KOPT-K1 (cell line): ENCODE results near the gene PARD3.

Experiments
- H3K27ac ChIP-seq: fragments of 200-600 bp; sonication (generic); 2 replicates; pipeline ENCODE4 v1.5.1; 2016; ENCODE audit warnings: antibody characterized with exemption, mild to moderate bottlenecking, low read depth, low read length; ENCODE audit not compliant: poor library complexity, severe bottlenecking
- H3K36me3 ChIP-seq: fragments of 200-600 bp; sonication (generic); 2 replicates; pipeline ENCODE4 v1.5.1; 2017; ENCODE audit warnings: antibody characterized with exemption, mild to moderate bottlenecking, low read length, moderate library complexity; ENCODE audit not compliant: insufficient read depth
- H3K9me3 ChIP-seq: fragments of 200-600 bp; sonication (generic); 2 replicates; pipeline ENCODE4 v1.5.1; 2017; ENCODE audit warnings: antibody characterized with exemption, low read length, mild to moderate bottlenecking; ENCODE audit not compliant: insufficient read depth, poor library complexity, severe bottlenecking

Gene PARD3

GRCh38 chr10:34489973-34490745 lies 324.9 kb downstream of the PARD3 start:
- no peak overlapping the region for H3K27ac ChIP-seq
- H3K36me3 ChIP-seq: no peaks in the 10 kb centered on the region
- H3K9me3 ChIP-seq: no peaks in the 10 kb centered on the region

- Histone ChIP-seq H3K9me3 (no peaks in the 10 kb centered on the region), H3K27ac (no peak overlapping the region), H3K36me3 (no peaks in the 10 kb centered on the region)
Measured at GRCh38 chr10:34489411-34489810, 325.7 kb downstream of the PARD3 start.

GRCh38 chr10:34488476-34489130 lies 326.5 kb downstream of the PARD3 start:
- no peak overlapping the region for H3K27ac ChIP-seq
- H3K36me3 ChIP-seq: no peaks in the 10 kb centered on the region
- H3K9me3 ChIP-seq: no peaks in the 10 kb centered on the region

GRCh38 chr10:34486008-34486407 lies 329.1 kb downstream of the PARD3 start:
- H3K27ac ChIP-seq: no peak overlapping the region
- no peaks in the 10 kb centered on the region for H3K9me3 ChIP-seq
- no peaks in the 10 kb centered on the region for H3K36me3 ChIP-seq

GRCh38 chr10:34484164-34484563 lies 330.9 kb downstream of the PARD3 start:
- Histone ChIP-seq H3K27ac (no peak overlapping the region), H3K9me3 (no peaks in the 10 kb centered on the region), H3K36me3 (no peaks in the 10 kb centered on the region)

GRCh38 chr10:34480345-34480744 lies 334.8 kb downstream of the PARD3 start:
- Histone ChIP-seq H3K27ac (no peak overlapping the region), H3K9me3 (no peaks in the 10 kb centered on the region), H3K36me3 (no peaks in the 10 kb centered on the region)

GRCh38 chr10:34479520-34480179 lies 335.4 kb downstream of the PARD3 start:
- Histone ChIP-seq H3K9me3 (no peaks in the 10 kb centered on the region), H3K36me3 (no peaks in the 10 kb centered on the region), H3K27ac (no peak overlapping the region)

- Histone ChIP-seq H3K9me3 (no peaks in the 10 kb centered on the region), H3K36me3 (no peaks in the 10 kb centered on the region), H3K27ac (no peak overlapping the region)
Measured at GRCh38 chr10:34477249-34477648, 337.8 kb downstream of the PARD3 start.

- Histone ChIP-seq H3K36me3 (no peaks in the 10 kb centered on the region), H3K27ac (no peak overlapping the region), H3K9me3 (no peaks in the 10 kb centered on the region)
Measured at GRCh38 chr10:34476608-34477007, 338.5 kb downstream of the PARD3 start.

- no peaks in the 10 kb centered on the region for H3K36me3 ChIP-seq
- no peaks in the 10 kb centered on the region for H3K9me3 ChIP-seq
- no peak overlapping the region for H3K27ac ChIP-seq
Measured at GRCh38 chr10:34475786-34476185, 339.3 kb downstream of the PARD3 start.

- Histone ChIP-seq H3K9me3 (no peaks in the 10 kb centered on the region), H3K36me3 (no peaks in the 10 kb centered on the region), H3K27ac (no peak overlapping the region)
Measured at GRCh38 chr10:34475274-34475646, 339.8 kb downstream of the PARD3 start.

- no peaks in the 10 kb centered on the region for H3K9me3 ChIP-seq
- no peaks in the 10 kb centered on the region for H3K36me3 ChIP-seq
- H3K27ac ChIP-seq: no peak overlapping the region
Measured at GRCh38 chr10:34474555-34475273, 340.4 kb downstream of the PARD3 start.

GRCh38 chr10:34474009-34474376 lies 341.1 kb downstream of the PARD3 start:
- no peaks in the 10 kb centered on the region; the same call in 1 of the 2 replicates for H3K36me3 ChIP-seq
- no peaks in the 10 kb centered on the region for H3K9me3 ChIP-seq
- no peak overlapping the region for H3K27ac ChIP-seq

- H3K27ac ChIP-seq: no peak overlapping the region
Measured at GRCh38 chr10:34473174-34474008, 341.7 kb downstream of the PARD3 start.

More at GRCh38 chr10:34473174-34474008, 341.7 kb downstream of the PARD3 start:
- Histone ChIP-seq H3K9me3 (no peaks in the 10 kb centered on the region), H3K36me3 (peaks cover under 1% of the 10 kb centered on the region; the same call in 1 of the 2 replicates)
